GM20431 (cell line): ENCODE results near the gene CYBRD1.
"Not testable (repeated sequence)": the region's sequence is repeated elsewhere in the genome, so short reads cannot be mapped to it uniquely, and the experiment has no call there.

ENCODE experiments used
- in situ Hi-C: fragments of 300-500 bp; cut with MseI, MboI; formaldehyde crosslinking; loops from one replicate; pipeline ENCODE4 v1.15.0; 2020; ENCODE audit warnings: low sequenced_read_pairs; ENCODE audit not compliant: unreplicated experiment

CYBRD1 gene

GRCh38 chr2:171522052-171522787, at the start of gene CYBRD1:
TSS of gene CYBRD1 (plus strand) at chr2:171522474. CDS start at chr2:171522546, 72 bp downstream.
- in situ Hi-C loops, result no loop called here

- in situ Hi-C loops, result no loop called here
Measured at GRCh38 chr2:171475979-171476378, 46.3 kb upstream of the CYBRD1 start.

- in situ Hi-C loops, result no loop called here
Measured at GRCh38 chr2:171478345-171478744, 43.9 kb upstream of the CYBRD1 start.

- in situ Hi-C loops, result no loop called here
Measured at GRCh38 chr2:171479154-171479814, 43.0 kb upstream of the CYBRD1 start.

- in situ Hi-C loops, result no loop called here
Measured at GRCh38 chr2:171480908-171481307, 41.4 kb upstream of the CYBRD1 start.

- in situ Hi-C loops, result no loop called here
Measured at GRCh38 chr2:171482308-171482707, 40.0 kb upstream of the CYBRD1 start.

- in situ Hi-C loops, result no loop called here
Measured at GRCh38 chr2:171482877-171483276, 39.4 kb upstream of the CYBRD1 start.

- in situ Hi-C loops, result no loop called here
Measured at GRCh38 chr2:171483793-171484192, 38.5 kb upstream of the CYBRD1 start.

- in situ Hi-C loops, result no loop called here
Measured at GRCh38 chr2:171485116-171485515, 37.2 kb upstream of the CYBRD1 start.

- in situ Hi-C loops, result no loop called here
Measured at GRCh38 chr2:171487201-171487600, 35.1 kb upstream of the CYBRD1 start.

GRCh38 chr2:171487803-171488259, 34.4 kb upstream of the CYBRD1 start:
- in situ Hi-C loops, result no loop called here

- in situ Hi-C loops, result no loop called here
Measured at GRCh38 chr2:171490577-171490976, 31.7 kb upstream of the CYBRD1 start.

- in situ Hi-C loops, result no loop called here
Measured at GRCh38 chr2:171491292-171491691, 31.0 kb upstream of the CYBRD1 start.

- in situ Hi-C loops, result no loop called here
Measured at GRCh38 chr2:171492664-171493063, 29.6 kb upstream of the CYBRD1 start.

- in situ Hi-C loops, result not testable (repeated sequence)
Measured at GRCh38 chr2:171497664-171498063, 24.6 kb upstream of the CYBRD1 start.

GRCh38 chr2:171505374-171505773, 16.9 kb upstream of the CYBRD1 start:
- in situ Hi-C loops, result no loop called here

- in situ Hi-C loops, result no loop called here
Measured at GRCh38 chr2:171509945-171510731, 12.1 kb upstream of the CYBRD1 start.

GRCh38 chr2:171512014-171512413, 10.3 kb upstream of the CYBRD1 start:
- in situ Hi-C loops, result no loop called here

- in situ Hi-C loops, result no loop called here
Measured at GRCh38 chr2:171512683-171513195, 9.5 kb upstream of the CYBRD1 start.

- in situ Hi-C loops, result no loop called here
Measured at GRCh38 chr2:171513719-171514160, 8.5 kb upstream of the CYBRD1 start.
